Measurements from ENCODE around the gene GLRB. TPM values are rescaled to one million over a fixed set of nuclear protein-coding genes. Genes with fewer than 3 reads are reported as not detected.

The GLRB gene
- total RNA-seq, 4 donors from 2014 or later = 0.79 to 4.3 (median 3.0) TPM

DNA sequence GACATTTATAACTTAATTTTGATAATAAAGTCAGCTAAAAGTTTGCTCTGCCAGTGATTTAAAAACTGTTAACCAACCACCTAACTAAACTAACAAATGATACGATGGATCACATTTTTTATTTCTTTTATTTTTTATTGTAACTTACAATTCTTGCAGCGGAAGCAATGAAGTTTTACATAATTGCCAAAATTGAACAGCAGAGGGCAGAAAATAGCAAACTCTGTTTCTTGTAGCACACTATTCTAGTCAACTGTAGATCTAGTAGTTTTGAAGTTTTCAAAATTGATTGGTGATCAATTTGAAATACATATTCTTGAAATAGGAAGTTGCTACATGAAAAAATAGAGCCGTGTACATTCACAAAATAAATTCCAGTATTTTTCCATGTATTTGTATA lies 141.8 kb downstream of the GLRB start:
- ATAC-seq (ENCODE audit: low FRiP score) (no peak), DNase-seq (ENCODE audit: low spot score) (no peak)
- TF ChIP-seq, protein P1, sequence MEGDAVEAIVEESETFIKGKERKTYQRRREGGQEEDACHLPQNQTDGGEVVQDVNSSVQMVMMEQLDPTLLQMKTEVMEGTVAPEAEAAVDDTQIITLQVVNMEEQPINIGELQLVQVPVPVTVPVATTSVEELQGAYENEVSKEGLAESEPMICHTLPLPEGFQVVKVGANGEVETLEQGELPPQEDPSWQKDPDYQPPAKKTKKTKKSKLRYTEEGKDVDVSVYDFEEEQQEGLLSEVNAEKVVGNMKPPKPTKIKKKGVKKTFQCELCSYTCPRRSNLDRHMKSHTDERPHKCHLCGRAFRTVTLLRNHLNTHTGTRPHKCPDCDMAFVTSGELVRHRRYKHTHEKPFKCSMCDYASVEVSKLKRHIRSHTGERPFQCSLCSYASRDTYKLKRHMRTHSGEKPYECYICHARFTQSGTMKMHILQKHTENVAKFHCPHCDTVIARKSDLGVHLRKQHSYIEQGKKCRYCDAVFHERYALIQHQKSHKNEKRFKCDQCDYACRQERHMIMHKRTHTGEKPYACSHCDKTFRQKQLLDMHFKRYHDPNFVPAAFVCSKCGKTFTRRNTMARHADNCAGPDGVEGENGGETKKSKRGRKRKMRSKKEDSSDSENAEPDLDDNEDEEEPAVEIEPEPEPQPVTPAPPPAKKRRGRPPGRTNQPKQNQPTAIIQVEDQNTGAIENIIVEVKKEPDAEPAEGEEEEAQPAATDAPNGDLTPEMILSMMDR (IDR thresholded peaks at IDR 0.05) = no peak

GRCh38 chr4:157219711-157220370 lies 143.9 kb downstream of the GLRB start:
- ATAC-seq (ENCODE audit: low FRiP score) (no peak), DNase-seq (ENCODE audit: low spot score) (no peak)
- TF ChIP-seq, protein P1 (IDR thresholded peaks at IDR 0.05) = no peak

DNA sequence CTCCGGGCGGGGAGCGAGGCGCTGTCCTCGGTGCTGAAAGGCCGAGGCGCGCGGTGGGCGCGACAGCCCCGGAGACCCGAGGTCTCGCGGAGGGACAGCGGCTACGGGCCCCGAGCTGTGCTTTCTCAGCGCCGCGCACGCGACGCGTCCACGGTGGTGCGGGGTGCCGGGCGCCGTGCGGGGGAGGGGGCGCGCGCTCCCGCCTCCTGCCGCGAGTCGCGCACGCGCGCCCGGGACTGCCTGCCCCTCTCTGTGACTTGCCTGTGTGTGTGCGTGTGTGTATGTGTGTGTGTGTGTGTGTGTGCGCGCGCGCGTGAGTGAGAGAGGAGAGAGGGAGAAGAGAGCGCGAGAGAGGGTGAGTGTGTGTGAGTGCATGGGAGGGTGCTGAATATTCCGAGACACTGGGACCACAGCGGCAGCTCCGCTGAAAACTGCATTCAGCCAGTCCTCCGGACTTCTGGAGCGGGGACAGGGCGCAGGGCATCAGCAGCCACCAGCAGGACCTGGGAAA lies 144.5 kb downstream of the GLRB start, which contains the start of gene GRIA2:
Gene GRIA2 (plus strand): TSS at position 358 of the 511 bp plus-strand sequence. CDS start 315 bp downstream, outside the sequence.
- TF ChIP-seq, protein P1 (IDR thresholded peaks at IDR 0.05) = no peak
- DNase-seq (ENCODE audit: low spot score) (no peak), ATAC-seq (ENCODE audit: low FRiP score) (no peak)

DNA sequence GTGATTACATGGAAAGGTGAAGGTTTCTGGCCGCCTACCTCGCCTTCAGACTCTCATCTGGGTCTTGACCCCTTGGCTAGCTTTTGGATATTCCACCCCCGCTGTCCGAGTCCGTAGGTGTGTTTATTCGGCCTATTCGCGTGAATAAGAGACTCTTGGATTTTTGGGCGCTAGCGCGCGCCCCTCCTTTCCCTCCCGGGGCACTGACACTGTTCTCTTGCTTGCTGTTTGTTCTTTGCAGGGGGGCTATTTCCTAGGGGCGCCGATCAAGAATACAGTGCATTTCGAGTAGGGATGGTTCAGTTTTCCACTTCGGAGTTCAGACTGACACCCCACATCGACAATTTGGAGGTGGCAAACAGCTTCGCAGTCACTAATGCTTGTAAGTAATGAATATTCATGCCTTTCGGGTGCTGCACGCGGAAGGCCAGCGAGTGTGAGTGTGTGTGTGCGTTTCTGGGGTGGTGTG lies 145.5 kb downstream of the GLRB start:
- TF ChIP-seq, protein P1 (IDR thresholded peaks at IDR 0.05) = no peak
- DNase-seq (ENCODE audit: low spot score) = no peak
- no peak for ATAC-seq (ENCODE audit: low FRiP score)

Small RNA genes within 50 kb of the gene (small RNA-seq; reads per million reads assigned to genes)
- gene RF00019 (not detected), gene RNU6-582P (not detected)

Other genes starting within 250 kb of the GLRB start
- gene PDGFC, start 104.4 kb upstream of the GLRB start, total RNA-seq = 10 to 100 TPM; 22.5 to 38.2 (median 33.1) TPM
- gene GRIA2, start 144.6 kb downstream of the GLRB start, total RNA-seq = not detected